GM19043 (cell line): Measurements from ENCODE around the gene FHAD1.
A peak's percentile ranks its signal among the peaks of the same experiment; 100 is the strongest.

Experiments used
- ATAC-seq: cut with Tn5 transposase; IDR thresholded peaks from one replicate; pipeline ENCODE4 v1.9.1; 2021; ENCODE audit warnings: low read depth; ENCODE audit not compliant: unreplicated experiment

FHAD1 gene

GRCh38 chr1:15246960-15247614 lies at the start of gene FHAD1:
Gene FHAD1, plus strand, starts transcription at chr1:15247223. Its CDS starts 4,562 bp downstream, at chr1:15251785.
- ATAC-seq = peak; percentile 49

GRCh38 chr1:15197591-15198447 lies 49.2 kb upstream of the FHAD1 start:
- ATAC-seq = no peak

GRCh38 chr1:15198684-15199083 lies 48.3 kb upstream of the FHAD1 start:
- ATAC-seq = no peak

GRCh38 chr1:15201221-15201620 lies 45.8 kb upstream of the FHAD1 start:
- no peak for ATAC-seq

GRCh38 chr1:15201849-15202551 lies 45.0 kb upstream of the FHAD1 start:
- no peak for ATAC-seq

- ATAC-seq = no peak
Measured at GRCh38 chr1:15204931-15205330, 42.1 kb upstream of the FHAD1 start.

GRCh38 chr1:15205586-15206346 lies 41.3 kb upstream of the FHAD1 start:
- ATAC-seq = no peak

GRCh38 chr1:15206418-15207030 lies 40.5 kb upstream of the FHAD1 start:
- ATAC-seq = no peak

- no peak for ATAC-seq
Measured at GRCh38 chr1:15207031-15207828, 39.8 kb upstream of the FHAD1 start.

- no peak for ATAC-seq
Measured at GRCh38 chr1:15207829-15208429, 39.1 kb upstream of the FHAD1 start.

GRCh38 chr1:15210651-15211375 lies 36.2 kb upstream of the FHAD1 start:
- ATAC-seq = no peak

- no peak for ATAC-seq
Measured at GRCh38 chr1:15211424-15211823, 35.6 kb upstream of the FHAD1 start.

DNA sequence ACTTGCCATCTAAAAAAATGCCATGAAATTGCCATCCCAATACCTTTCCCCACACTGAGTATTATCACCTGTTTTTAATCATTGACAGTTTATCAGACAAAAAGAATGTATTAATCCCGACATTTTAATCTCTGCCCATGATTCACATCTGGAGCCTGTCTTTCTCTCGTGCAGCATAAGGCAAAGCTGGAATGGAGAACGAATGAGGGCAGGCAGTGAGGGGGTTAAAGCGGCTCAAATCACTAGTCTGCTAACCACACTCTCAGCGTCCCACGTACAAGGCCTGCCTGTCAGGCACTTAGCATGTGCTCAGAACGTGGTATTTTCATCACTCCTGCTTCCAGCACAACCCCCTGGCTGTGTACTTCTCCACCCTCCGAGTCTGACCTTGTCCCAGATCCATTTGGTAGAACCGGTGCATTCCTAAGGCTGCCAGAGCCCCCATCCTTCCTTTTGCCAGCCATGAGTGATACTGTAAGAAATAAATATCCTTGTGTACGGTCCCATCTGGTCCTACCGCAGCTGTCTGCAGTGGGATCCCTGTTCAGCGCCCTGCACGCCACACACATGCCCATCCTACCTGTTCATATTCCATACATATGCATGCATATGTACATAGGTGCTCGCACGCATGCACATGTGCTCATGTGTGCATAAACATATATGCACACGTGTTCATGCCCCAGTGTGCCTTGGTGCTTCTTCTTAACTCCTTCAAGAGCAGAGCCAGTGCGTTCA lies 34.6 kb upstream of the FHAD1 start:
- ATAC-seq = no peak

DNA sequence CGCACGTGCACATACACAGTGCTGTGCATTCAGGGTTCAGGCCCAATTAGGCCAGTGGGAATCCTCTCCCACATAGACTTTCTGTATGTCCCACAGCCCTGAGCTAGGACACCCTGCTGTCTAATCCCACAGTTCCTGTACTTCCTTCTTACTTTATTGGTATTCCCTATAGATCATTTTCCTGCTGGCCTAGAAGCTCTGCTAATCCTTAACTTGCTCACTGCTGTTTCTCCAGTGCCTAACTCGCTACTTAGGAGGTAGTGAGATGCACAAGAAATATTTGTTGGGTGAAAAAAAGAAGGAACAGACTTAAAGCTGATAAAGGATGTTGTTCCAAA lies 34.1 kb upstream of the FHAD1 start:
- ATAC-seq = no peak

GRCh38 chr1:15213341-15213821 lies 33.6 kb upstream of the FHAD1 start:
- ATAC-seq = no peak

DNA sequence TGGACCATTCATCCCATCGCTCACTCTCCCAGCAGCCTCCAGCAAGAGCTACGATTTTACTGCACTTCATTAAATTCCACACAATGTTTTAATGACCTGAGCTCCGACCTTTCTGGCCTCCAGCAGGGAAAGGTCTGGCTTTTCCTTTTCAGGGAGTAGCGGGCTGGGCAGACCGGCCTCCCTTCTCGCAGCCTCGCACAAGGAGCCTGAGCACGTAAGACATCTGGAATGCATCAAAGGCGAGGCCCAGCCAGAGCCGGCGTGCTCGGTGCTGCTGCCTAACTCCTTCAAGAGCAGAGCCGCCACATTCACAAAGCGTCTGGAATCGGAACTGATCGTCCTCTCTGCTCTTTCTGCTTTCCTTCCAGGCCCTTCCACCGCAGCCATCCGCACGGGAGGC lies 32.5 kb upstream of the FHAD1 start:
- ATAC-seq = no peak

- no peak for ATAC-seq
Measured at GRCh38 chr1:15215116-15215515, 31.9 kb upstream of the FHAD1 start.

DNA sequence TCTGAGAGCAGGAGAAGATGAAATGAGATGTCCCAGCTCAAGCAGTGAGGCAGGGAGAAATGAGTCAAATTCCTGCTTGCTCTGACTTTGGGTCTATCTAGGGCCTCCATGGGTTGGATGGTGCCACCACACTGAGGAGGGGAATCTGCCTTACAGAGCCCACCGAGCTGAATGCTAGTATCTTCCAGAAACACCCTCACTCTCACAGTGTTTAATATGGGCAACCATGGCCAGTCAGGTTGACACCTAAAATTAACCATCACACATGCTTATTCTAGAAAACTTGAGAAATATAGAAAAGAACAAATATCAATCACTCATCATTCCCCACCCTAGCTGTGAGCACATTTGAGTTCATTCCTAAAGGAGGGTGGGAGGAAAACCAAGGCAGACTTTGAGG lies 29.4 kb upstream of the FHAD1 start:
- ATAC-seq = no peak
